NCI-H2081 treated with DMSO at 0.1 percent for 48 hours (cell line): ENCODE results near the gene WAPL.

Source experiments
- DNase-seq: peaks from one replicate; lab custom pipeline; 2025; lab: John Stamatoyannopoulos, UW

The WAPL gene

GRCh38 chr10:86472061-86472460 is 49.5 kb downstream of the WAPL start:
- DNase-seq: no peak

GRCh38 chr10:86461963-86462804 is 59.4 kb downstream of the WAPL start:
- no peak for DNase-seq

GRCh38 chr10:86451604-86451960 is 70.0 kb downstream of the WAPL start:
- DNase-seq: no peak

GRCh38 chr10:86450806-86451603 is 70.6 kb downstream of the WAPL start:
- DNase-seq: no peak

GRCh38 chr10:86449926-86450558 is 71.5 kb downstream of the WAPL start:
- DNase-seq: no peak

- DNase-seq: no peak
These were observed 74.2 kb downstream of the WAPL start for GRCh38 chr10:86447432-86447831.

GRCh38 chr10:86446987-86447386 is 74.6 kb downstream of the WAPL start:
- DNase-seq: no peak

GRCh38 chr10:86446440-86446839 is 75.2 kb downstream of the WAPL start:
- no peak for DNase-seq

- DNase-seq: no peak
These were observed 77.7 kb downstream of the WAPL start for GRCh38 chr10:86443936-86444335.

GRCh38 chr10:86443069-86443468 is 78.5 kb downstream of the WAPL start:
- no peak for DNase-seq

GRCh38 chr10:86440874-86441843 is 80.4 kb downstream of the WAPL start:
- DNase-seq: no peak

GRCh38 chr10:86439544-86439943 is 82.0 kb downstream of the WAPL start:
- DNase-seq: no peak

GRCh38 chr10:86438091-86438749 is 83.4 kb downstream of the WAPL start:
- no peak for DNase-seq

GRCh38 chr10:86437447-86437846 is 84.1 kb downstream of the WAPL start:
- no peak for DNase-seq

- no peak for DNase-seq
These were observed 84.6 kb downstream of the WAPL start for GRCh38 chr10:86436963-86437362.

GRCh38 chr10:86434656-86435055 is 86.9 kb downstream of the WAPL start:
- DNase-seq: no peak

GRCh38 chr10:86423739-86424138 is 97.9 kb downstream of the WAPL start:
- no peak for DNase-seq

GRCh38 chr10:86419101-86419500 is 102.5 kb downstream of the WAPL start:
- no peak for DNase-seq

GRCh38 chr10:86415583-86415982 is 106.0 kb downstream of the WAPL start:
- DNase-seq: no peak

- DNase-seq: no peak
These were observed 106.5 kb downstream of the WAPL start for GRCh38 chr10:86415116-86415515.
